ENCODE results near the gene GASK1A. TPM values are rescaled to one million over a fixed set of nuclear protein-coding genes. Genes with fewer than 3 reads are reported as not detected.
"Not testable (repeated sequence)": the region's sequence is repeated elsewhere in the genome, so short reads cannot be mapped to it uniquely, and the experiment has no call there.

Gene GASK1A
- total and polyA plus RNA-seq, 2 donors from 2014 or later: 2.3 to 7.3 TPM

DNA sequence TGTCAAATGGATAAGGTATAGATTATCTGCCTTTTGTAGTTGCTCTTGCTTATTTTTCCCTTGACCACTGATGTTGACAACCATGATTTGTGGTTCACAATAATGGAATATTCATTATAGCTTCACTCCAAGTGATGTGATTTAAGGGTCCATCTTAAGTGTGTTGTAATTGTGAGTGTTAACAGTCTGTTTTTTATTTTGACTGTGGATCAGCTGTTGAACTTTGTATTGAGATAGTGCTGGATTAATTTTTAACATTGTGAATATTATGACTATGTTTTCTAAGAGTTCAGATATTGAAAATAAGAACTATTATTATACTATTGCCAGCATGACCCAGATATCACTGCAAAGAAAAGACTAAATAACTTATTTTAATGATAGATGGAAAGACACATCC lies 8.6 kb upstream of the GASK1A start:
- no peak overlapping the region for H3K4me3 ChIP-seq (ENCODE audit: low read length in 3 of 3)
- FAIRE-seq (no peak), DNase-seq (no peak)
- TF ChIP-seq, protein P1, sequence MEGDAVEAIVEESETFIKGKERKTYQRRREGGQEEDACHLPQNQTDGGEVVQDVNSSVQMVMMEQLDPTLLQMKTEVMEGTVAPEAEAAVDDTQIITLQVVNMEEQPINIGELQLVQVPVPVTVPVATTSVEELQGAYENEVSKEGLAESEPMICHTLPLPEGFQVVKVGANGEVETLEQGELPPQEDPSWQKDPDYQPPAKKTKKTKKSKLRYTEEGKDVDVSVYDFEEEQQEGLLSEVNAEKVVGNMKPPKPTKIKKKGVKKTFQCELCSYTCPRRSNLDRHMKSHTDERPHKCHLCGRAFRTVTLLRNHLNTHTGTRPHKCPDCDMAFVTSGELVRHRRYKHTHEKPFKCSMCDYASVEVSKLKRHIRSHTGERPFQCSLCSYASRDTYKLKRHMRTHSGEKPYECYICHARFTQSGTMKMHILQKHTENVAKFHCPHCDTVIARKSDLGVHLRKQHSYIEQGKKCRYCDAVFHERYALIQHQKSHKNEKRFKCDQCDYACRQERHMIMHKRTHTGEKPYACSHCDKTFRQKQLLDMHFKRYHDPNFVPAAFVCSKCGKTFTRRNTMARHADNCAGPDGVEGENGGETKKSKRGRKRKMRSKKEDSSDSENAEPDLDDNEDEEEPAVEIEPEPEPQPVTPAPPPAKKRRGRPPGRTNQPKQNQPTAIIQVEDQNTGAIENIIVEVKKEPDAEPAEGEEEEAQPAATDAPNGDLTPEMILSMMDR (IDR thresholded peaks at IDR 0.05; ENCODE audit: borderline replicate concordance, extremely low read depth, insufficient read depth): no peak
- no peak overlapping the region for H3K27ac ChIP-seq (ENCODE audit: low read depth in 2 of 2, low read length in 2 of 2)
- H3K36me3 ChIP-seq (ENCODE audit: control insufficient read depth in 2 of 3, insufficient read depth in 3 of 3, low read length in 3 of 3): no peaks in the 10 kb centered on the region
- H3K4me1 ChIP-seq (ENCODE audit: control insufficient read depth in 2 of 3, insufficient read depth in 2 of 3, low read depth in 1 of 3, low read length in 3 of 3): no peaks in the 10 kb centered on the region
- peaks cover 0 to 6% (median 2%) of the 10 kb centered on the region in 3 donors for H3K9me3 ChIP-seq (ENCODE audit: control insufficient read depth in 2 of 3, insufficient read depth in 1 of 3, low read length in 3 of 3)
- no peaks in the 10 kb centered on the region for H3K27me3 ChIP-seq (ENCODE audit: control insufficient read depth, insufficient read depth, low read length)
- no peak overlapping the region for H3K9ac ChIP-seq (ENCODE audit: low read length in 3 of 3)
- intact Hi-C loops (cut with DNase I): no loop called here

DNA sequence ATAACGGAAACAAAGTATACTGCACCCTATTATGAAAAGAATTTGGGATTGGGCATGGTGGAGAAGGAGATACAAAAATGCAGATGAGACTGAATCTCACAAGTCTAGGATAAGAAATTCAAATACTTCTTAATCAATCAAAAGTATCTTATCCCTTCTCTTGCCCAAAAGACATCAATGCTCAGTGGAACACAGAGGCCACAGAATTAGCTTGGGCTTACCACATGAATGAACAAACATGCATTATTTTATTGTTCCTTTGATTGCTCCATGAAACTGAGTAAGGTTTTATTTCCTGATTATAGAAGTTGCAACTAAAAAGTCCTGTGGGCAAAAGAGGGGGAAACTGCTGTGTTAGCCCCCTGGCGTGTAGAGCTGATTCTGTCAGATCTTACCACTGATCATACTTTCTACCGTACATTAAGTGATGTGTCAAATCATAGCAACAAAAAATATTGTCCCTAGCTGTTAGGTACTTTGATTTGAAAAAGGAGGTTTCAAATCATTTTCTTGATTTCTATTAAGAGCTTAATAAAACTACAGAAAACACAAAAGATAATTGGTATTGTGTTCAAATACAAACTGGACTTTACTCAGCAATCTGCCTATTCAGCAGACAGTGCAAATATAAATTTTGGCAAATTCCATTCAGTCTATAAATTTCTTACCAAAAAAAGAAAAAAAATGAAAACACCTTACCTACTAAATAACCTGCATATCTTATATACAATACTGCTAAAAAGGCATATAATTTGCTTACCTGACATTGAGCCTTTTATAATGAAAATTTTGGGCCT lies 7.9 kb upstream of the GASK1A start:
- intact Hi-C loops (cut with DNase I): no loop called here
- Histone ChIP-seq H3K27ac (ENCODE audit: low read depth in 2 of 2, low read length in 2 of 2) (no peak overlapping the region), H3K4me3 (ENCODE audit: low read length in 3 of 3) (no peak overlapping the region), H3K36me3 (ENCODE audit: control insufficient read depth in 2 of 3, insufficient read depth in 3 of 3, low read length in 3 of 3) (no peaks in the 10 kb centered on the region), H3K4me1 (ENCODE audit: control insufficient read depth in 2 of 3, insufficient read depth in 2 of 3, low read depth in 1 of 3, low read length in 3 of 3) (no peaks in the 10 kb centered on the region), H3K9me3 (ENCODE audit: control insufficient read depth in 2 of 3, insufficient read depth in 1 of 3, low read length in 3 of 3) (peaks cover 0 to 6% (median 2%) of the 10 kb centered on the region in 3 donors), H3K27me3 (ENCODE audit: control insufficient read depth, insufficient read depth, low read length) (no peaks in the 10 kb centered on the region), H3K9ac (ENCODE audit: low read length in 3 of 3) (no peak overlapping the region)
- TF ChIP-seq, protein P1 (IDR thresholded peaks at IDR 0.05; ENCODE audit: borderline replicate concordance, extremely low read depth, insufficient read depth): no peak
- FAIRE-seq (no peak), DNase-seq (no peak)

DNA sequence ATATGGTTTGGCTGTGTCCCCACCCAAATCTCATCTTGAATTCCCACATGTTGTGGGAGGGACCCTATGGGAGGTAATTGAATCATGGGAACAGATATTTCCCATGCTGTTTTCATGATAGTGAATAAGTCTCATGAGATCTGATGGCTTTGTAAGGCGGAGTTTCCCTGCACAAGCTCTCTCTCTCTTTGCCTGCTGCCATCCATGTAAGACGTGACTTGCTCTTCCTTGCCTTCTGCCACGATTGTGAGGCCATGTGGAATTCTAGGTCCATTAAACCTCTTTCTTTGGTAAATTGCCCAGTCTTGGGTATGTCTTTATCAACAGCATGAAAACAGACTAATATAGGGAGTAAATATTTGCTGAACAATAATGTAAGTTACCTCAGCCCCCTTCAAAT lies 4.2 kb upstream of the GASK1A start:
- H3K4me1 ChIP-seq (ENCODE audit: control insufficient read depth in 2 of 3, insufficient read depth in 2 of 3, low read depth in 1 of 3, low read length in 3 of 3); DNase-seq; H3K9ac ChIP-seq (ENCODE audit: low read length in 3 of 3); H3K9me3 ChIP-seq (ENCODE audit: control insufficient read depth in 2 of 3, insufficient read depth in 1 of 3, low read length in 3 of 3); H3K4me3 ChIP-seq (ENCODE audit: low read length in 3 of 3); H3K36me3 ChIP-seq (ENCODE audit: control insufficient read depth in 2 of 3, insufficient read depth in 3 of 3, low read length in 3 of 3); H3K27ac ChIP-seq (ENCODE audit: low read depth in 2 of 2, low read length in 2 of 2); intact Hi-C loops (cut with DNase I); H3K27me3 ChIP-seq (ENCODE audit: control insufficient read depth, insufficient read depth, low read length); FAIRE-seq: not testable (repeated sequence)

DNA sequence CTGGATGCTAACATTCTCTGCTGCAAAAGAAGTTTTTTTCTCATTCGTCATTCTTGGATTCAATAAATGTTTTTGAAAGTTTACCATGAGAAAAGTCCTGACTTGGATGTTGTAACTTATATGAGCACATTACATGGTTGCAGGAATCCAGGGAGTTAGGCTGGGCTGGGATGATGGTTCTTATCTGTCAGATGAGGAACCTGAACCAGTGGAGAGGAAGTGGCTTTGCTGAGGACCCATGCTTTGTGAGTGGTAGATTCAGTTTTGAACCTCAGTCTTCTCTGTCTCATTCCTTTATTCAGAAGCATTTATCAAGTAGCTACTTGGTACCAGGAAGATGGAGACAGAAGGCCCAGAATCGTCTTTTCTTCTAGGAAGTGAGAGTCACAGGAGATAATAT lies 3.7 kb upstream of the GASK1A start:
- H3K27ac ChIP-seq (ENCODE audit: low read depth in 2 of 2, low read length in 2 of 2): no peak overlapping the region
- H3K4me1 ChIP-seq (ENCODE audit: control insufficient read depth in 2 of 3, insufficient read depth in 2 of 3, low read depth in 1 of 3, low read length in 3 of 3): peaks cover 0 to 4% (median 0%) of the 10 kb centered on the region in 3 donors
- DNase-seq (no peak), FAIRE-seq (no peak)
- no peaks in the 10 kb centered on the region for H3K36me3 ChIP-seq (ENCODE audit: control insufficient read depth in 2 of 3, insufficient read depth in 3 of 3, low read length in 3 of 3)
- TF ChIP-seq, protein P1 (IDR thresholded peaks at IDR 0.05; ENCODE audit: borderline replicate concordance, extremely low read depth, insufficient read depth): no peak
- peaks cover 0 to 6% (median 2%) of the 10 kb centered on the region in 3 donors for H3K9me3 ChIP-seq (ENCODE audit: control insufficient read depth in 2 of 3, insufficient read depth in 1 of 3, low read length in 3 of 3)
- H3K9ac ChIP-seq (ENCODE audit: low read length in 3 of 3): no peak overlapping the region
- intact Hi-C loops (cut with DNase I): no loop called here
- no peaks in the 10 kb centered on the region for H3K27me3 ChIP-seq (ENCODE audit: control insufficient read depth, insufficient read depth, low read length)
- H3K4me3 ChIP-seq (ENCODE audit: low read length in 3 of 3): no peak overlapping the region

Data from kidney (tissue), 14 donors.